GM21367 (cell line): ENCODE measurements around the gene GGT1.
"Not testable (repeated sequence)": the region's sequence is repeated elsewhere in the genome, so short reads cannot be mapped to it uniquely, and the experiment has no call there.

Experiments
- ATAC-seq: cut with Tn5 transposase; IDR thresholded peaks from one replicate; pipeline ENCODE4 v1.9.1; 2021; ENCODE audit not compliant: unreplicated experiment

Gene GGT1

DNA sequence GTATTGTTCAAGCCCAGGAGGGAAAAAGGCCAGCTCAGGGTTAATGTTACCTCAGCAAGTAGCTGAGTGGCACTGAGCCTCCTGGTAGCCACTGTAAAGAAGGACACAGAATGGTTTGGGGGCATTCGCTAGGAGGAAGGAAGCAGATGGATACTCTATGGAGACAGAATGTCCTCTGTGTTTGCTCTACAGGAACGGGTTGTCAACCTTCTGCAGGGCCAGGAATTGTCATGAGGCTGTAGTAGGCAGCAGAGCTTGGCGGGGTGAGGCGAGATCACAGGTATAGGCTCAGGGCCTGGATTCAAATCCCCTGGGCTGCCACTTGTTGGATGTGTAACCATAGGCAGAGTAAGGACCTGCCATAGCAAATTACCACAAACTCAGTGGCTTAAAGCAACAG is 7.1 kb upstream of the GGT1 start:
- no peak for ATAC-seq

DNA sequence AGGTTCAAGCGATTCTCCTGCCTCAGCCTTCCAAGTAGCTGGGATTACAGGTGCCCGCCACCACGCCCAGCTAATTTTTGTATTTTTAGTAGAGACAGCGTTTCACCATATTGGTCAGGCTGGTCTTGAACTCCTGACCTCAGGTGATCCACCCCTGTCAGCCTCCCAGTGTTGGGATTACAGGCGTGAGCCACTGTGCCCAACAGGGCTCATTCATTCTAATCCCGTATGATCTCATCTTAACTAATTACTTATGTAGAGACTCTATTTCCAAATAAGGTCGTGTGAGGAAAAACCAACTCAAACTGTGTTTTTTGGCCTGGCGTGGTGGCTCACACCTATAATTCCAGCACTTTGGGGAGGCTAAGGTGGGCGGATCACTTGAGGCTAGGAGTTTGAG is 5.9 kb upstream of the GGT1 start:
- ATAC-seq: not testable (repeated sequence)

DNA sequence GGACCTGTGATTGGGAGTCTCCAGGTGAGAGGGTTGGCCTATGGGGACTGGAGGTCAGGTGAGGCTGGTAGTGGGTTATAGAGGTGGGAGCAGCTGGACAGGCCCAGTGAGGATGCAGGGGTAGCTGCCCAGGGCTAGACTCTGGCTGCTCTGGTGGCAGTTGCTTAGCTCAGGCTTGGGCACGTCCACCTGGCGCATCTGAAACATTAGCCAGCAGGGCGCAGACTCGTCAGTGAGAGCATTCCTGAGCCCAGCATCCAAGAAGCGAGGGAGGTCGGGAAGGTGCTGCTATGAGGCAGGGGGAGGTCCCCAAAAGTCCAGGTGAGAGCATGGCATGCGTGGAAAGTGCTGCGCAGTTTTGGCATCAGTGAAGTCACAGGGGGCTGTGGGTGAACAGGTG is 3.5 kb upstream of the GGT1 start:
- no peak for ATAC-seq

DNA sequence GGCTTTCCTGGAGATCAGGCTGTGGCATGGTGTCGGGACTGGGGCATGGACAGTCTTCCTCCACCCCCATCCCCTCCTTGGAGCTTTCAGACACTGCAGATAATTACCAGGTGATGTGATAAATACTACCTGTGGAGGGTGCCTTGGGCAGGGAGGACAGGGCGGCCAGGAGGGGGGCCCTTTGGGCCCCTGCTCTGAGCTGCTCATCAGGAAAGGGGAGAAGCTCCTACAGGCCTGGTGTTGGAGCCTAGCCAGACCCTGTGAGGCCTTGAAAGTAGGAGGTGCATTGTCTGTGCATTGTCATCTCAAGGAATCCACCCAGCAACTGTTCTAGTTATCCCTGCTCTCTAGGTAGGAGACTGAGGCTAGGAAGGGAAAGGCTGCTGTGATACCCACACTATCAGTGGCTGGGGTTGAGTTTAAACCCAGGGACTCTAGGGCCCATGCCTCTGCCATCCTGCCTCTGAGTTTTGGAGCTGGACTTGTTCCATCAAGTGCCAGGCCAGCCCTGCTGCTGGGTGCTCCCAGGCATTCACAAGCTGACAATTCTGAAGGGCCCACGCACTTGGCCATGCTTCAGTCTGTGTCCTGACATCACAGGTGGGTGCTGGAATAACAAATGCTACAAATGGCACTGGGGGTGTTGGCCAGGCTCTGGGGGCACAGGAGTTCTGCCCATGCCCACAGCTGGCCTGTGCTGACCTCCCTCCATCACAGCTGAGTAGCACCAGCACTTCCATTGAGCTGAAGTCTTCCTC is 2.9 kb upstream of the GGT1 start:
- not testable (repeated sequence) for ATAC-seq

DNA sequence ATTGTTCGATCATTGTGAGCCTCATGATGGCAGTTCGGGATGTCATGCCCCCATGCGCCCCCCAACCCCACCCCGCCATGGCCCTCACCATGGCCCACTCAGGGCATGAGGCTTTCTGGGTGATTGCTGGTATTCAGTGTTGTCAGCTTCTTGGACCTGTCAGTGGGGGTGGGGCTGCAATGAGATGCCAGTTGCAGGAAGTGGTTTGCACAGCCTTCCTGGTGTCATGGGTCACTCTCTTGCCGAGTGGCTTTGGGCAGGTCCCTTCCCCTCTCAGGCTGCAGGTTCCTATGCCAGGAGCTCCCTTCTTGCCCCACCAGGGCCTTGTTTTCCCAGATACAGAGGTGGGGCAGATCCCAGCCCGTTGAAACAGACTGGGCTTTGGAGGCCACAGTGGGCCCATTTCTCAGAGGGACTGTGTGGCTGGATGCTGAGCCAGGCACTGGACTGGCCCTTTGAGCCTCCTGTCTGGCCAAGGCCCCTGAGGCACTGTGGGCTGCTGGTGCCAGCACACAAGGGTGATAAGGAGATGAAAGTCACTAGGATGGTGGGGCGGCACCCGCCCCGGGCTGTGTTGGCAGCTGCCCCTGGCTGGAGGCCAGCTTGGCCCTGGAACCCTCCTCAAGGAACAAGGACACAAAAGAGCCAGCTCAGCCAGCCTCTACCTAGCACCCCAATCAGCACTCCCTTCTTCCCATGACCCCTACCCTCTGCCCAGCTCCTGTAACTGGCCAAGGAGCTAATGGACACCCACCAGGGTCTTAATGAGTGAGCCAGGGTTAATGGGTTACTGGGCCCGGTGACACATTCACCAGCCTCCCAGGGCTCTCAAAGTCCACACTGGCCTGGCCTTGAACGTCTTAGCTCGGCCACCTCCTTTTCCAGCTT is 1.5 kb upstream of the GGT1 start:
- ATAC-seq: no peak

DNA sequence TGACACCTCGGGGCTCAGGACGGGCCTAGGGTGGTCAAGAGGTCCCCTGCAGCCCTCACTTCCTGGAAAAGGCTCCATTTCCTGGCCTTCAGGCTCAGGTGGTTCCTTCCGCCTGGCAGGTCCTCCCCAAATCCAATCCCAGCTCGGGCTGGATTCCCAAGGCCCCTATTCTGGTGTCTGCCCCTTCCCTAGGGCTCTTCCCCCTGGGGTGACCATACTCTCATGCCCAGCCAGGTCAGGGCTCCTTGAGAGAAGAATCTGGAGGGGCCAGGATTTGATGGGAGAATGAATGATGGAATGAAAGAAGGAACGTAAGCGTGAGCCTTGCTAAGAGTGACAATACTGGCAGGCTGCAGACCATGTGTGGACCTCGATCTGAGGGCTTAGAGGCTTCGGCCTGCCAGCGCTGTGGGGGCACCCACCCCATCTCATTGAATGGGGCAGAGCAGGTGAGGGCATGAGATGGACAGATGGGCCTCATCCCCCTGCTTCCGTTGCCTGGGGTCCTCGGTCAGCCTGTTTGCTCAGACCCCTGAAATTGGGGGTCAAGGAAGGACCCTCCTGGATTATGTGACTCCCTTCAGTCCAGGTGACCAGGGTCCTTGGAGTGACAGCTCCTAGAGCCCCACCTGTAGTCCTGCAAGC is 766 bp upstream of the GGT1 start:
- ATAC-seq: not testable (repeated sequence)

DNA sequence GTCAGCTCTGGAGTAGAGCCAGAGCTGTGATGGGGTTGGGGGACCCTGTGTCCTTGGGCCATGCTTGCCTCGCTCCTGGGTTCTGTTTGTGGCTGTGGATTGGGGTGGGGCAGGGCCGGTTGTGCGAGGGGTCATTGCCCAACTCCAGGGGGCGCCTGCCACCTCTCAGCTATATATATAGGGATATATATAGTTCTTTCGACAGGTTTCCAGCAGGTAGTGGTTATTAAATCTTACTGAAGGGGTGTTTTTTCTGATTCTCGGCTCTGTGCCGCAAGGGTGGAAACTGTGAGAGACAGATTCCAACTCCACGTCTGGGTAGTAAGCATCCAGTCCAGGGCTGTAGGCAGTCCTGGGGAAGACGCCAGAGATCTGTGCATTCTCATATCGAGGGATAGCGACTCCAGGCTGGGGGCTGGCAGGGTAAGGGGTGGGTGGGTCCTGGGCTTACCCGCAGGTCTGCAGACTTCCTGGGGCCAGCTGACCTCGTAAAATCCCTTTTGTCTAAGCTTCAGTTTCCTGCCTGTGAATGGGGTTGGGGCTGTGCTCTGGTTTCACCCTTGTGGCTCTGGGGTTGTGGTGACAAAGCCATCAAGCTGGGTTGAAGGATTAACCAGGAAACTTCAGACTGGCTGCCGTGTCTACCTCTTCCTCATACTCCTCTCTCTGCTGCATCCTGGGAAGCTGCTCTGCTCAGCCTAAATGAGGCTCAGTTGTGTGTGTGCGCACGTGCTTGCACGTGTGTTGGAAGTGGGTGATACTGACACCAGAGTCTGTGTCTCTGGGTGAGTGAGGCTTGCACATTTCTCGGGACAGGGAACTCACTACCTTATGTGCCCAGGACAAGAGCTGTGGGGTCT is 1.0 kb downstream of the GGT1 start:
- not testable (repeated sequence) for ATAC-seq

DNA sequence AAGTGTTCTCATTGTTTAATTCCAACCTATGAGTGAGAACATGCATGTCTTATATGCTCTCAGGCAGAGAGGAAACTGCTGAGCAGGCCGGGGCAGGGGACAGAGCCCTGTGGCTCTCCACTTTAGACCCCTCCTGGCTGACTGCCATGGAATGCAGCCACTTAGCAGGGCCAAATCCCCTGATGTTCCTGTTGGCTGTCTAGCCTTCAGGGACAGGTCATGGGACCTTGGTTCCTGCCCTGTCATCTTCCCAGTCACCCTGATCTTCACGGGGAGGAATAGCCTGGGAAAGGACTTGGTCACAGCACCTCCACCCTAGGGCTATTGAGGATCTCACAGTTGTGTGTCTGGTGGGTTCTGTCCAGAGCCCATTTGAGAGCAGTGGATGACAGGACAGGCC is 3.3 kb downstream of the GGT1 start:
- ATAC-seq: not testable (repeated sequence)

DNA sequence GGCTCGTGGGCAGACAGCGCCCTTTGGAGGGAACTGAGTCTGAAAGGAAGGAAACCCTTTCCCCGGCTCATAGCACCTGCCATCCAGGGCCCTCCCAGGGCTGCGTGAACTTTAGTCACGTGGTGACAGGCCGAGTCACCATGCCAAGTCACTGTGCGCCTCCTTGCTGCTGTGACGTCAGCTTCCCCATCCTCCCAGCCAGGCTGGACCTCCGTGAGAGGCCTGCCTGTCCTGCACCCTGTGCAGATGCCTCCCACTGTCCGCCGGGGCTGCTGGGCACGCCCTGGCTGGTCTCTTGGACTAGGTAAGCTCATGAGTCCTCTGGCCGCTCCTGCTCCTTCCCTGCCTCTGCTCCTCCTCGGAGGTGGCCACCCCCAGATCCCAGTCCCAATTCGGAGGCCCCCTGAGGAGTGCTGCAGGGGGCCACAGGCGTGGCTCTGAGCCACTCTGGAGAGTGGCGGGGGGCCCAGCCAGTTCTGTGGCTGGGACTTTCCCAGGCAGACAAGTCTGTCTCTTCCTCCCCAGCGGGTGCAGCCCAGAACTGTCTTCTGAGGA is 4.5 kb downstream of the GGT1 start:
- ATAC-seq: not testable (repeated sequence)

DNA sequence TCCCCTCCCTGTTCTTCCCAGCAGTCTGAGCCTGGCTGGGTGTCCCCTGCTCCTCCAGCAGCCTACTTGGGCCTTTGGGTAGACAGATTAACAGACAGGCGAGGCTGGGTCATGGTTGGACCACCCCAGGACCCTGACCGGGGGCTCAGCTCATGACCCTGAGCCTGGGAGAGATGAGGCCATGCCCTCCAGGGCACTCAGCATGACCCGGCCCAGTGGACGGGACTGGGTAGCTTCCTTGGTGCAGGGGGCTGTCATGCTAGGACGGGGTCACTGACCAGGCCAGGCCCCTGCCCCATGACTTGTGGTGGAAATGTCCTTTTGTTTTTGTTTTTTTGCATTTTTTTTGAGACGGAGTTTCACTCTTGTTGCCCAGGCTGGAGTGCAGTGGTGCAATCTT is 5.3 kb downstream of the GGT1 start:
- not testable (repeated sequence) for ATAC-seq

DNA sequence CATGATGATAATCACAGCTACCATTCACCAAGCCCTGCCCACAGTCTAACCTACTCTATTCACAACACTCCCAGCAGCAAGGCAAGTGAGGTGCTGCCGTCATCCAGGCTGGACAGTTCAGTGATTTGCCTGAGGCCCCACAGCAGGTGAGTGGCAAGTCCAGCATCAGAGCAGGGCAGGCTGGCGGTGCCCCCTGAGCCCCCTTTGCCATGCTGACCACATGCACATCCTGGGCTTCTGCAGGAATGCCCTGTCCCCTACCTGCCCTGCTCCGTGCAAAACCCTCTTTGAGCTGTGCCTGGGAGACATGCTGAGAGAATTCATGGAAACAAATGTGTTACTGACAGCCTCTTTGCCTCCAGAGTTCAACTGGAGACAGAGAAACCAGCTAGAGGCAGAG is 6.9 kb downstream of the GGT1 start:
- not testable (repeated sequence) for ATAC-seq

DNA sequence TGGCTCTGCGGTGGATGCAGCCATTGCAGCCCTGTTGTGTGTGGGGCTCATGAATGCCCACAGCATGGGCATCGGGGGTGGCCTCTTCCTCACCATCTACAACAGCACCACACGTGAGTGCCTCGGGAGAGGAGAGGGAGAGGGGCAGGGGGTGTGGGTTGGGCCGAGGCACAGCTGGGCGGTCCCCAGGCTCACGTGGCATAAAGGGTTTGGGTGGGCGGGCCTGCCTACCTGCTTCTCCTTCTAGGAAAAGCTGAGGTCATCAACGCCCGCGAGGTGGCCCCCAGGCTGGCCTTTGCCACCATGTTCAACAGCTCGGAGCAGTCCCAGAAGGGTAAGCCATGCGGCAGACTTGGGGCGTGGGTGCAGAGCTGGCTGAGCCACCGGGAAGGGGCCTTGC is 11.8 kb downstream of the GGT1 start:
- ATAC-seq: not testable (repeated sequence)

DNA sequence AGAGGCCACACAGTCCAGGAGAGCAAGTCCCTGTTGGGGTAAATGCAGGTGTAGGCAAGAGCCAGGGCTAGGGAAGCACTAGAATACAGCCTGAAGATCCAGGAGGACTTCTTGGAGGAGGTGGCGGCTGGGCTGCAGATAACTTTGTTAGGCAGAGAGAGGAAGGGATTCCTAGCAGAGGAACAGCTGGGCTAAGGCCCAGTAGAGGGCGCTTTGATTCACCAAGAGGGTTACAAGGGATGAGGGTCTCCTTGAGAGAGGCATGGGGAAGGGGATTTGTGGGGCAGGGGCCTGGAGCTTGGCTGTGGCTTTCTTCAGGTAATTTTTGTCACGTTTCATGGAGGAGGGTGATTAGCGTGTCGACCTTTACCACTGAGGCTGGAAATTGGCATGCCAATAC is 18.3 kb downstream of the GGT1 start:
- ATAC-seq: not testable (repeated sequence)

DNA sequence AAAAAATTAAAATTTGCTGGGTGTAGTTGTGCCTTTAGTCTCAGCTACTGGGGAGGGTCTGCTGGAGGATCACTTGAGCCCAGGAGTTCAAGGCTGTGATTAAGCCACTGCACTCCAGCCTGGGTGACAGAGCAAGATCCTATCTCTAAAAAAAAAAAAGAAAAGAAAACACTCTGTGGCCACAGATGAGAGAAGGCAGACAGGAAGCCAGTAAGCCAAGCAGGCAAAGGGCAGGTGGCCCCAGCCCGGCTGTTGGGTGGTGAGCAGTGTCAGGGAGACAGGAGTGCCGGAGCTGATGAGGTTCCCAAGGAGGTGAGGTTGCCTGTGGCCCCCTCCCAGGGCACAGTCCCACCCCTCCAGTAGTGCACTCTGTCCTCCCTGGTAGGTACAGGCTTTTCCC is 19.6 kb downstream of the GGT1 start:
- ATAC-seq: not testable (repeated sequence)

DNA sequence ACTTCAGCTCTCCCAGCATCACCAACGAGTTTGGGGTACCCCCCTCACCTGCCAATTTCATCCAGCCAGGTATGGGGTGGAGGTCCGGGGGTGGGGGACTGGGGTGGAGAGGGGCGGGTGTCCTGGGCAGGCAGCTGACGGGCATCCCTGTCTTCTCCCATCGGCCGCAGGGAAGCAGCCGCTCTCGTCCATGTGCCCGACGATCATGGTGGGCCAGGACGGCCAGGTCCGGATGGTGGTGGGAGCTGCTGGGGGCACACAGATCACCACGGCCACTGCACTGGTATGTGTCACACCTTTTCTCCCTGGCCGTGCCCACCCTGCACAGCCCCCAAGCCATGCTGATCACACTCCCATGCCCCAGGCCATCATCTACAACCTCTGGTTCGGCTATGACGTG is 24.9 kb downstream of the GGT1 start:
- not testable (repeated sequence) for ATAC-seq

DNA sequence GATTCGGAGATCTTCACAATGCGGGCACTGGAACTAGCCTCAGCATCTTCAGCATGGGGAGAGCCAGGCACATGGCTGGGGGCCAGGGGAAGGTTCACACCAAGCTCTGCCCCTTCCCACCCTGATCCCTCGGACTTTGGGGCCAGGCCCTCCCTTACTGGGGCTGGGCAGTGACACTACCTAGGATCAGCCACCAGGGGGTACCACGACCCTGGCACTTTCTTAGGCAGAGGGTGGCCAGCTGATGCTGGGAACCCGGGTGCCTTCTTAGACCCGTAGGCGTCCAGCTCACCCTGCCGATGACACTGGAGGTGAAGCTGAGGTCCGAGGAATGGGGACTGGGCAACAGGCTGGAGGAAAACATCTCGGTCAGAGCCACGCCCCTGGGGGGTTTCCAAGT is 26.1 kb downstream of the GGT1 start:
- not testable (repeated sequence) for ATAC-seq

DNA sequence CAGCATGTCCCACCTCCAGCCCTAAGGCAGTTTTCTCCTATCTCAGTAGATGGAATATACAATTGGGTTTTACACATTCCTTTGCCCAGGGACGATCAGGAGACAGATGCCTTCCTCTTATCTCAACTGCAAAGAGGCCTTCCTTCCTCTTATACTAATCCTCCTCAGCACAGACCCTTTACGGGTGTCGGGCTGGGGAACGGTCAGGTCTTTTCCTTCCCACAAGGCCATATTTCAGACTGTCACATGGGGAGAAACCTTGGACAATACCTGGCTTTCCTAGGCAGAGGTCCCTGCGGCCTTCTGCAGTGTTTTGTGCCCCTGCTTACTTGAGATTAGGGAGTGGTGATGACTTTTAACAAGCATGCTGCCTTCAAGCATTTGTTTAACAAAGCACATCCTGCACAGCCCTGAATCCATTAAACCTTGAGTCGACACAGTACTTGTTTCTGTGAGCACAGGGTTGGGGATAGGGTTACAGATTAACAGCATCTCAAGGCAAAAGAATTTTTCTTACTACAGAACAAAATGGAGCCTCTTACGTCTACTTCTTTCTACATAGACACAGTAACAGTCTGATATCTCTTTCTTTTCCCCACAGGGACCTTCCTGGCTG is 27.9 kb downstream of the GGT1 start:
- not testable (repeated sequence) for ATAC-seq

DNA sequence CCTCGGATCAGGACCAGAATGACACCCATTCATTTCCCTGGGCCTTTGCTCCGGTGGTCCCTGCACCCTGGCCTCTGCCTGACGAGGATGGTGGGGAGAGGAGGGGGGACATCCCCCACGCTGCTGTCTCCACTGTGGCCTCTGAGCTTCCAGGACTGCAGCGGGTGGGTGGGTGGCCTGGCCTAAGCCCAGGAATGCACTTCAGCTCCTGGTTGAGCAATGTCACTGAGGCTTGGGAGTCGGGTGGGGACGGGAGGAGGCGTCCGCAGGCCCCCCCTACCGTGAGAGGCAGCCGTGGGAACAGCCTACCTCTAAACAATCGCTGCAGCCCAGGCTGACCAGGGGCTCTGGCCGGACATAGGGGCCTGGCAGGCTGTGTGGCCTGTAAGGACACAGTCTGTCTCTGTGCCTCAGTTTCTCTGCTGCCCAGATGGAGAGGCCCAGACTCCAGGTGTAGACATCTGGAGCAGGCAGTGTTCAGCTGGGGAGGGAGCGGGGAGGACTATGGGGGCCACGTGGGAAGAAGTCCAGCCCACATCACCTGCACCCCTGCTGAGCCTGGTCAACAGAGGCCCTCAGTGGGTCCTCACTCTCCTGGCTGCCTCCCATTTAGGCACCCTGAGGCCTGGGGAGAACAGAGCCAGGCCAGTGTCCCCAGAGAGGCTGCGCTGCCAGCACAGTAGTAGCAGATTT is 28.6 kb downstream of the GGT1 start:
- not testable (repeated sequence) for ATAC-seq

DNA sequence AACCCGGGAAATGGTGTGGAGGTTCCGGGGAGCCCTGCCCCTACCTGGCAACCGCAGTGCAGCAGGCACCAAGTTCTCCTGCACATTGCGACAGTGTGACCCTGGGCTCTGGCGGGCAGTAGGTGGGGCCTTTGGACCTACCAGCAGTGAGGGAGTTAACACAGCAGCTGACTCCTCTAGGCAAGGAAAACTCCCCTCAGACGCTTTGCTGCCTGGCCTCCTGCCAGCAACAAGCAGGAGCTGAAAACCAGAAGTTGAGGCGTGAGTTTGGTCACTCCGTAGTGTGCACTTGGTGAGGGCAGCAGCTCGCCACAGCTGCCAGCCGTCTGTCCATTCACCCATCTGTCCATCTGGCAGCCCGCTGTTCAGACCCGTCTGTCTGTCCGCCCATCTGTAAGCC is 29.6 kb downstream of the GGT1 start:
- not testable (repeated sequence) for ATAC-seq
